ENCODE results near the gene PRIM2. TPM values are rescaled to one million over a fixed set of nuclear protein-coding genes. Genes with fewer than 3 reads are reported as not detected.

PRIM2 gene
- total and polyA plus RNA-seq, 2 of the 4 experiments (the other 2 are of a cell fraction): 11.8 to 37.5 TPM

GRCh38 chr6:57432157-57432556 is 114.7 kb downstream of the PRIM2 start:
- BruUV-seq (replicated peaks): no TSS peak
- Histone ChIP-seq H3K9me1 (ENCODE audit: insufficient read depth, low read length) (peaks cover 3% of the 10 kb centered on the region; the same call in 1 of the 2 replicates), H3K79me1 (ENCODE audit: low read depth in 1 of 2, low read length in 2 of 2) (peaks cover 23 to 56% of the 10 kb centered on the region in 2 experiments), H3K4me3 (ENCODE audit: insufficient read depth, low read depth, low read length) (no peak overlapping the region), H3K9me3 (ENCODE audit: control insufficient read depth, insufficient read depth, low read length) (no peaks in the 10 kb centered on the region), H3K27me3 (ENCODE audit: control insufficient read depth, insufficient read depth, low read length) (no peaks in the 10 kb centered on the region), H4K20me1 (ENCODE audit: insufficient read depth, low read length) (no peaks in the 10 kb centered on the region), H3K4ac (ENCODE audit: low read depth, low read length) (peak overlapping the region; percentile 52; the same call in 1 of the 2 replicates), H2BK20ac (ENCODE audit: low read depth, low read length) (peak overlapping the region; percentile 33; the same call in 1 of the 2 replicates), H3K27ac (ENCODE audit: insufficient read depth, low read length) (peak overlapping the region; percentile 100; the same call in 1 of the 2 replicates), H2AFZ (replicated peaks; ENCODE audit: low read length, poor library complexity) (no peak overlapping the region), H3K23ac (ENCODE audit: low read depth, low read length) (0 out of 2 replicates have a peak overlapping the region, but pooled peaks have one; percentile 23), H3K36me3 (ENCODE audit: control insufficient read depth, insufficient read depth, low read length) (no peaks in the 10 kb centered on the region), H3K14ac (replicated peaks; ENCODE audit: low read depth, low read length) (no peak overlapping the region), H3K4me2 (ENCODE audit: low read depth, low read length) (peak overlapping the region; percentile 32), H2BK120ac (ENCODE audit: low read depth, low read length) (peak overlapping the region; percentile 68), H2AK5ac (ENCODE audit: low read depth, low read length) (no peak overlapping the region), H3K9ac (ENCODE audit: low read depth, low read length) (peak overlapping the region; percentile 91), H3K56ac (ENCODE audit: extremely low read depth, insufficient read depth, low read length) (peak overlapping the region; percentile 46; the same call in 1 of the 2 replicates), H3K18ac (ENCODE audit: low read depth, low read length) (peak overlapping the region; percentile 100), H2AK9ac (replicated peaks; ENCODE audit: low read depth, low read length, poor library complexity) (no peak overlapping the region), H4K8ac (ENCODE audit: low read depth in 2 of 2, low read length in 2 of 2) (peak overlapping the region; percentile 77 to 99; a peak in 2 of 4 replicates), H2BK5ac (ENCODE audit: low read depth, low read length, poor library complexity, severe bottlenecking) (peak overlapping the region; percentile 100), H2BK15ac (ENCODE audit: low read depth, low read length) (no peak overlapping the region), H4K5ac (ENCODE audit: low read depth, low read length) (peak overlapping the region; percentile 49; the same call in 1 of the 2 replicates), H3K4me1 (ENCODE audit: control insufficient read depth, insufficient read depth, low read length) (peaks cover 15% of the 10 kb centered on the region), H4K91ac (ENCODE audit: insufficient read depth, low read depth, low read length) (peak overlapping the region; percentile 17; the same call in 1 of the 2 replicates)
- intact Hi-C loops (cut with micrococcal nuclease) (no loop called here), in situ Hi-C loops (cut with MboI; ENCODE audit: low sequenced_read_pairs) (no loop called here), dilution Hi-C loops (cut with HindIII; ENCODE audit: low sequenced_read_pairs, unreplicated experiment) (no loop called here)
- ChIA-PET POLR2A (ENCODE audit: unreplicated experiment) (no interaction called here), CTCF (interaction anchor here (0.7 to 1.4 kb wide), 2 partner anchors 9 to 720 kb away, joined by 3 to 4 read pairs; no protein-coding TSS in a partner anchor)
- DNase-seq (peak; percentile 82), ATAC-seq (ENCODE audit: low read depth) (peak; percentile 78)
- 0% methylated on average over 1 of the region's 2 CpGs; no CpG with 5 or more reads in 1 of the 2 experiments for WGBS, 2 experiments (ENCODE audit: extremely low coverage in 2 of 2, insufficient read length in 1 of 2)
- TF ChIP-seq CEBPB (IDR thresholded peaks at IDR 0.05; ENCODE audit: low read depth, low read length): peak; percentile 56; the same call in 1 of the 2 replicates
- no peak for TF ChIP-seq MAFK (IDR thresholded peaks at IDR 0.05; ENCODE audit: low read depth, low read length)

Data from IMR-90 (cell line).